ENCODE results near the gene HOXD1. TPM values are rescaled to one million over a fixed set of nuclear protein-coding genes. Genes with fewer than 3 reads are reported as not detected.

HOXD1 gene
- total RNA-seq, 1 donor from 2014 or later, result not detected

- H3K27ac Mint-ChIP-seq (ENCODE audit: unreplicated experiment), result no peak overlapping the region
- H3K4me3 Mint-ChIP-seq (ENCODE audit: unreplicated experiment), result no peak overlapping the region
- no peaks in the 10 kb centered on the region for H3K9me3 Mint-ChIP-seq (ENCODE audit: low read depth)
- peaks cover 90% of the 10 kb centered on the region for H3K27me3 Mint-ChIP-seq (ENCODE audit: low read depth)
- H3K36me3 Mint-ChIP-seq (ENCODE audit: low read depth), result no peaks in the 10 kb centered on the region
- H3K4me1 Mint-ChIP-seq (ENCODE audit: low read depth), result no peaks in the 10 kb centered on the region
- DNase-seq (ENCODE audit: low spot score), result no peak
- no peak for TF ChIP-seq CTCF (IDR thresholded peaks at IDR 0.05)
These were observed 37.7 kb upstream of the HOXD1 start for GRCh38 chr2:176150584-176151441.

GRCh38 chr2:176151442-176152287 is 36.8 kb upstream of the HOXD1 start, which contains the start of gene HOXD4:
HOXD4 (plus strand) TSS chr2:176151550; CDS start chr2:176151634, 84 bp downstream.
- no peaks in the 10 kb centered on the region for H3K4me1 Mint-ChIP-seq (ENCODE audit: low read depth)
- H3K27me3 Mint-ChIP-seq (ENCODE audit: low read depth), result peaks cover 90% of the 10 kb centered on the region
- no peak for TF ChIP-seq CTCF (IDR thresholded peaks at IDR 0.05)
- H3K36me3 Mint-ChIP-seq (ENCODE audit: low read depth), result no peaks in the 10 kb centered on the region
- H3K9me3 Mint-ChIP-seq (ENCODE audit: low read depth), result no peaks in the 10 kb centered on the region
- no peak for DNase-seq (ENCODE audit: low spot score)
- H3K4me3 Mint-ChIP-seq (ENCODE audit: unreplicated experiment), result no peak within 1 kb of the TSS
- H3K27ac Mint-ChIP-seq (ENCODE audit: unreplicated experiment), result no peak within 1 kb of the TSS

- peaks cover 3% of the 10 kb centered on the region for H3K4me1 Mint-ChIP-seq (ENCODE audit: low read depth)
- TF ChIP-seq CTCF (IDR thresholded peaks at IDR 0.05), result no peak
- H3K4me3 Mint-ChIP-seq (ENCODE audit: unreplicated experiment), result no peak overlapping the region
- H3K27me3 Mint-ChIP-seq (ENCODE audit: low read depth), result peaks cover 86% of the 10 kb centered on the region
- no peak overlapping the region for H3K27ac Mint-ChIP-seq (ENCODE audit: unreplicated experiment)
- DNase-seq (ENCODE audit: low spot score), result no peak
- H3K36me3 Mint-ChIP-seq (ENCODE audit: low read depth), result no peaks in the 10 kb centered on the region
- no peaks in the 10 kb centered on the region for H3K9me3 Mint-ChIP-seq (ENCODE audit: low read depth)
These were observed 35.9 kb upstream of the HOXD1 start for GRCh38 chr2:176152350-176153181.

GRCh38 chr2:176154576-176155252 is 33.8 kb upstream of the HOXD1 start:
- Mint-ChIP-seq H3K9me3 (ENCODE audit: low read depth) (no peaks in the 10 kb centered on the region), H3K36me3 (ENCODE audit: low read depth) (peaks cover 2% of the 10 kb centered on the region), H3K27ac (ENCODE audit: unreplicated experiment) (no peak overlapping the region), H3K4me1 (ENCODE audit: low read depth) (peaks cover 6% of the 10 kb centered on the region), H3K4me3 (ENCODE audit: unreplicated experiment) (no peak overlapping the region), H3K27me3 (ENCODE audit: low read depth) (peaks cover 80% of the 10 kb centered on the region)
- TF ChIP-seq CTCF (IDR thresholded peaks at IDR 0.05), result no peak
- no peak for DNase-seq (ENCODE audit: low spot score)
